HL-60 (cell line): Measurements from ENCODE around the gene C15orf62.

Experiments
- DNase-seq, 2 experiments: peaks; one replicate each; pipeline ENCODE4 v3.0.0-alpha.2; 2010 to 2020; ENCODE audit warnings: low read depth in 1 of 2, low spot score in 1 of 2
- H3K27ac ChIP-seq: fragments of 250-450 bp; sonication (Bioruptor Pico); replicated peaks from 2 replicates; pipeline ENCODE4 v1.5.1; 2020; ENCODE audit warnings: mild to moderate bottlenecking, moderate library complexity
- H3K27me3 ChIP-seq: fragments of 250-450 bp; sonication (Bioruptor Pico); 2 replicates; pipeline ENCODE4 v1.5.1; 2021; ENCODE audit warnings: mild to moderate bottlenecking, moderate library complexity; ENCODE audit not compliant: insufficient read depth, poor library complexity, severe bottlenecking
- H3K4me3 ChIP-seq: replicated peaks from 2 replicates; pipeline ENCODE4 v1.5.1; 2011; ENCODE audit warnings: mild to moderate bottlenecking, control low read depth, low read length; ENCODE audit not compliant: insufficient read depth
- CTCF ChIP-seq: IDR thresholded peaks from one replicate; pipeline ENCODE4 v1.5.1; 2011; ENCODE audit warnings: low read length, control low read depth, inconsistent platforms; ENCODE audit not compliant: insufficient read depth
- GABPA ChIP-seq: IDR thresholded peaks from 2 replicates; pipeline ENCODE4 v1.6.1; 2012; ENCODE audit warnings: low read depth
- POLR2AphosphoS5 ChIP-seq: IDR thresholded peaks from 2 replicates; pipeline ENCODE4 v1.6.1; 2012; ENCODE audit warnings: low read depth
- REST ChIP-seq: IDR thresholded peaks from 2 replicates; pipeline ENCODE4 v1.6.1; 2012; ENCODE audit warnings: low read depth; ENCODE audit not compliant: insufficient replicate concordance
- SPI1 ChIP-seq: IDR thresholded peaks from 2 replicates; pipeline ENCODE4 v1.6.1; 2012; ENCODE audit warnings: low read depth, mild to moderate bottlenecking, borderline replicate concordance

C15orf62 gene

GRCh38 chr15:40799523-40799922 lies 29.7 kb downstream of the C15orf62 start:
- DNase-seq: no peak
- H3K27ac ChIP-seq: no peak overlapping the region
- no peaks in the 10 kb centered on the region for H3K27me3 ChIP-seq
- no peak overlapping the region for H3K4me3 ChIP-seq
- TF ChIP-seq CTCF (no peak), POLR2AphosphoS5 (no peak), REST (no peak), GABPA (no peak), SPI1 (no peak)

GRCh38 chr15:40803076-40803475 lies 33.3 kb downstream of the C15orf62 start:
- no peaks in the 10 kb centered on the region for H3K27me3 ChIP-seq
- H3K27ac ChIP-seq: no peak overlapping the region
- TF ChIP-seq CTCF: no peak
- TF ChIP-seq REST: no peak
- DNase-seq: no peak
- no peak overlapping the region for H3K4me3 ChIP-seq

GRCh38 chr15:40803688-40804087 lies 33.9 kb downstream of the C15orf62 start:
- Histone ChIP-seq H3K4me3 (no peak overlapping the region), H3K27me3 (no peaks in the 10 kb centered on the region), H3K27ac (no peak overlapping the region)
- no peak for DNase-seq
- TF ChIP-seq CTCF (no peak), GABPA (no peak), POLR2AphosphoS5 (no peak), REST (no peak), SPI1 (no peak)
